Measurements from ENCODE around the gene TMEM145.
"Not testable (repeated sequence)": the region's sequence is repeated elsewhere in the genome, so short reads cannot be mapped to it uniquely, and the experiment has no call there.

TMEM145 gene

GRCh38 chr19:42313840-42314755, 989 bp downstream of the TMEM145 start:
- no peak for DNase-seq (ENCODE audit: low spot score)

GRCh38 chr19:42315024-42315423, 1.9 kb downstream of the TMEM145 start:
- DNase-seq (ENCODE audit: low spot score) = no peak

GRCh38 chr19:42316223-42317211, 3.4 kb downstream of the TMEM145 start:
- DNase-seq (ENCODE audit: low spot score) = no peak

- no peak for DNase-seq (ENCODE audit: low spot score)
These were observed 4.4 kb downstream of the TMEM145 start for GRCh38 chr19:42317535-42317934.

- DNase-seq (ENCODE audit: low spot score) = no peak
These were observed 9.2 kb downstream of the TMEM145 start for GRCh38 chr19:42322305-42322704.

GRCh38 chr19:42323473-42323851, 10.4 kb downstream of the TMEM145 start:
- DNase-seq (ENCODE audit: low spot score) = no peak

GRCh38 chr19:42323852-42324654, 10.9 kb downstream of the TMEM145 start:
- DNase-seq (ENCODE audit: low spot score) = no peak

- DNase-seq (ENCODE audit: low spot score) = no peak
These were observed 11.7 kb downstream of the TMEM145 start for GRCh38 chr19:42324655-42325307.

GRCh38 chr19:42325308-42325895, 12.3 kb downstream of the TMEM145 start, which contains the start of gene MEGF8:
Gene MEGF8 (plus strand): TSS chr19:42325635. CDS start chr19:42326244, 609 bp downstream.
- peak; percentile 99 for DNase-seq (ENCODE audit: low spot score)

GRCh38 chr19:42325896-42326771, 13.0 kb downstream of the TMEM145 start:
- DNase-seq (ENCODE audit: low spot score) = peak; percentile 52

- no peak for DNase-seq (ENCODE audit: low spot score)
These were observed 13.9 kb downstream of the TMEM145 start for GRCh38 chr19:42326969-42327368.

GRCh38 chr19:42327381-42327780, 14.3 kb downstream of the TMEM145 start:
- DNase-seq (ENCODE audit: low spot score) = no peak

GRCh38 chr19:42328106-42328505, 15.0 kb downstream of the TMEM145 start:
- DNase-seq (ENCODE audit: low spot score) = no peak

- DNase-seq (ENCODE audit: low spot score) = no peak
These were observed 15.7 kb downstream of the TMEM145 start for GRCh38 chr19:42328854-42329253.

GRCh38 chr19:42330241-42330711, 17.2 kb downstream of the TMEM145 start:
- DNase-seq (ENCODE audit: low spot score) = no peak

GRCh38 chr19:42331333-42331732, 18.2 kb downstream of the TMEM145 start:
- not testable (repeated sequence) for DNase-seq (ENCODE audit: low spot score)

GRCh38 chr19:42332059-42332458, 18.9 kb downstream of the TMEM145 start:
- DNase-seq (ENCODE audit: low spot score) = no peak

GRCh38 chr19:42333018-42333417, 19.9 kb downstream of the TMEM145 start:
- no peak for DNase-seq (ENCODE audit: low spot score)

GRCh38 chr19:42333975-42334696, 21.0 kb downstream of the TMEM145 start:
- no peak for DNase-seq (ENCODE audit: low spot score)

All from HuH-7 (cell line).